HG02642 (cell line): ENCODE measurements around the gene SP4.

Experiments used
- ATAC-seq: cut with Tn5 transposase; IDR thresholded peaks from one replicate; pipeline ENCODE4 v1.9.1; 2021; ENCODE audit warnings: mild to moderate bottlenecking; ENCODE audit not compliant: unreplicated experiment, poor library complexity

Gene SP4

DNA sequence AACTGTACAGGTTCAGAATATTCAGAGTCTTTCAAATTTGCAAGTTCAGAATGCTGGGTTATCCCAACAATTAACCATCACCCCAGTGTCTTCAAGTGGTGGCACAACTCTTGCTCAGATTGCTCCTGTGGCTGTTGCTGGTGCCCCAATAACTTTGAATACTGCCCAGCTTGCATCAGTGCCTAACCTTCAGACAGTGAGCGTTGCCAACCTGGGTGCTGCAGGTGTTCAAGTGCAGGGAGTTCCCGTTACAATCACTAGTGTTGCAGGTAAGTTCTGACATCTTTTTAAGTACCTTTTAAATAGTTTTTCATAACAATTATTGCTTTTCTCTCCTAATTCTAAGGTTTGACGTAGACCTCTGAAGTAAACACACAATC, 2.7 kb downstream of the SP4 start:
- no peak for ATAC-seq

DNA sequence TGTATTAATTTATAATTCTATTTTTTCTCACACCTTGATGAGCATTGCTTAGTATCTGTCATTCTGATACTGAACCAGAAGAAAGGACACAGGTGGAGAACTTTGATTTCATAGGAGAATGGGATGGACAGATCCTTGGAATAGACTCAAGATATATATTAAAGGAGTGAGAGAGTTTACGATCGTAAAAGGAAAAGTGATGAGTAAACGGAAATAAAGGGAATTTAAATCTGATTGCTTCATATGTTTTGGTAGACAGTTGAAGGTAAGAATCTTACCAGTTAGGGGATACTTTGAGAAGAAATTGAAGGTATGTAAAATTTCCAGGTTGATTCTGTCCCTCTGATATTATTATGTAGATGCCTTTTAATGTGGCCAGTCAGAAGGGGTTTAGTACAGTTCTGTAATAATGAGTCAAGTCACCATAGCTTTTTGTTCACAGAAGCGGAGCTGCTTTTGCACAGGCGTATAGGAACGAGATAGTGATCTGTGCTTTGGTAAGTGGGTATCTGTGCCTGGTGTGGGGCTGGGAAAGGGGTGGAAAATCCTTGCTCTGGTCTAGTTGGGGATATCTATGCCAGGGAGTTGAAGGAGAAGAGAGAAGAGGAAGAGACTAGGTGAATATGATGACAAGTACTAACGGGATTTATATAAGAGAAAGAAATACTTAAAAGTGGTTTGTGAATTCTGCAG, 15.4 kb downstream of the SP4 start:
- no peak for ATAC-seq

DNA sequence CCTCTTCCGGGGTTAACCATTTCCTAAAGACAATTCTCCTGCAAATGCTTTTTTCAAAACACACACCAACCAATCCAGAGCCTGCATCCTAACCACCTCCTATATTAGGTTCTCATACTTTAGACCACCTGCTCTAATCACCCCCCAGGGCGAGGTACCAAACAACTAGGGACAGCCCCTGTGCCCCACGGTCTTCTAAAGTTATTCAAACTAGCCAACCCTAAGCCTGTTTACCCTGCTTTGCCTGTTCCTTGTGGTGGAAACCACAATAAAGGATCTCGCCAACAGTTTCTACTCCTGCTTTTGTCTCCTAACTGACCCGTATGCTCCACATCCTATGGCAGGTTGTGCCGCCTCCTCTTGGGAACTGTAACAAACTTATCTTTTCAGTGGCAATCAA, 21.1 kb downstream of the SP4 start:
- ATAC-seq, result no peak

DNA sequence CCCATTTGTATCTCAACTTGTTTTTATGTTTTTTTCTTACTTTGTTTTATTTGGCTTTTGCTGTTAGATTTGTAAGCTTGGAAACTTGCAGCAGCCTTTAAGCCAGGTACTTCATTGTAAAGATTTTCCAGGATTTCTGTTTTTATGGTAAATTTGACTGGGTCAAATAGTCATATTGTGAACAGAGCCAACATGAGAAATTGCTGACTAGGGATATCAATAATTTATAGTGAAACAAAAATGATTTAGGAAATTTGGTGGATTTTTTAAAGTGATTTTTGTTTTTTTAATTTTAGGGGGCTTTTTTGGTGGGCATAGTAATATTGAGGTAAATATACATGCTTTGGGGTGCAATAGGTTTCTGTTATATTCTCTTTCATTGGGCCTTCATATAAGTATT, 22.2 kb downstream of the SP4 start:
- no peak for ATAC-seq

DNA sequence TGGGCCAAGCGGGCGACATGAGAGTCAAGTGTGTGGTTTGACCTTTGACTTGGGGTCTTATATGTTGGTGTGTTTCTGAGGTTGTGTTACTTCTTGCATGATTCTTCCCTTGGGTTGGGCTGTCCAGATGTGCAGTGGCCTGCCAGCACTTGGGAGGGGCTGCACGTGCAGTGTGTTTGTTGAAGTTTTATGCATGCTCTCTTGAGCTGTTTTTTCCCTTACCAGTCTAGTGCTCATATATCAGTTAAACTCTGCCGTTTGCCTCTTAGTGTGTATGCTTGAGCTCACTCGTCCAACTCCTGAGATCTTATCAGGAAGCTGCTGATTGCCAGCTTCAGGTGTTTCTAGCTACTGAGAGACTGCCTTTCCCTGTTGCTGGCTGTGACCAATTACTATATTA, 23.1 kb downstream of the SP4 start:
- no peak for ATAC-seq

DNA sequence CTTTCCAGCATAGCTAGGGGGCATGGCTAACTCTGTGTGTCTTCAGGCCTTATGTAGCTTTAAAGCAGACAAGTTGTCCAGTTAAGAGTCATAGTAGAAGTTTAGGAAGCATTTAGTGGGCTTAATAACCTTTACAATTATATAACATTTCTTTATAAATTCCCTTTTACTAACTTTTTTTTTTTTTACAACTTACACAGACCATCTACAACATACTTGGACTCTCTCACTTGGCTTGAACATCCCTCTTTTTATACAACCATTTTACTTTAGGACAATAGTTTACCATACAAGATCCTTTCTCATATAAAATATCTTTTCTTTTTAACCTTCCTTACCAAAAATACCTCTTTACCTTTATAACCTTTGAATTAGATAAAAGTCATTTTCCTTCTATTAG, 26.3 kb downstream of the SP4 start:
- ATAC-seq, result no peak

DNA sequence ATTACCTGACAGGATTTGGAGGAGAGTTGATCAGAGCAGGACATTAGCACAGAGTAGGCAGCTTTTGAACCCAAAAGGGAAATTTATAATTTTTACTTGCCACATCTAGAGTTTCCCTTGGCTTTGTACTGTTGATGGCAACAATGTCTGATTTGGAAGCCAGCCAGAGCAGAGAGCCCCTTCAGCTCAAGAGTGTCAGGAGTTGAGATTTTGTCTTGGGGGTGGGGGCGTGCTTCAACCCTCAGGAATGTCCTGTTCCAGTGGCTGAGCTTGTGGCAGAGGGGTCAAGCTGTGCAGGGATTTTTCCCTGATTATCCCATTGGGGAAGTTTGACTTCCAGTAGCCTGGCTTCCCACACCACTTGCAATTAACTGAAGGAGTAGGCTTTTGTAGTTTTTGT, 27.0 kb downstream of the SP4 start:
- no peak for ATAC-seq

DNA sequence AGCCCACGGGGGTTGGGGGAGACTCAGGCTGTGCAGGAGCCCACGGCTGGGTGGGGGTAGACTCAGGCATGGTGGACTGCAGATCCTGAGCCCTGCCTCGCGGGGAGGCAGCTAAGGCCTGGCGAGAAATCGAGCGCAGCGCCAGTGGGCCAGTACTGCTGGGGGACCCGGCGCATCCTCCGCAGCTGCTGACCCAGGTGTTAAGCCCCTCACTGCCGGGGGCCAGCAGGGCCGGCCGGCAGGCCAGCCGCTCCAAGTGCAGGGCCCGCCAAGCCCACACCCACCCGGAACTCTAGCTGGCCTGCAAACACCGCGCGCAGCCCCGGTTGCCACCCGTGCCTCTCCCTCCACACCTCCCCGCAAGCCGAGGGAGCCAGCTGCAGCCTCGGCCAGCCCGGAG, 33.4 kb downstream of the SP4 start:
- no peak for ATAC-seq

DNA sequence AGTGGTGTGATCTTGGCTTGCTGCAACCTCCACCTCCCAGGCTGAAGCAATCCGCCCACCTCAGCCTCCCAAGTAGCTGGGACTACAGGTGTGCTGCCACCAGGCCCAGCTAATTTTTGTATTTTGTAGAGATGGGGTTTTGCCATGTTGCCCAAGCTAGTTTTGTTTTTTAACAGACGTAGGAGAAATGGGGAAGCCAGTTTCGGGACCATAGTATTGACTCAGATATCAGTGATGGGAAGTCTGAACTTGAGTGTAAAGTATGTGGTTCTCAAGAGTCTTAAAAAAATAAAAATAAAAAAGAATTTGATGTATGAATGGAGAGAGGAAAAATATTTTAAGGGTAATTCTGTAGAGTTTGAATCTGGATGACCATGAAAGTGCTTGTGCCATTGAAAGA, 34.2 kb downstream of the SP4 start:
- no peak for ATAC-seq

DNA sequence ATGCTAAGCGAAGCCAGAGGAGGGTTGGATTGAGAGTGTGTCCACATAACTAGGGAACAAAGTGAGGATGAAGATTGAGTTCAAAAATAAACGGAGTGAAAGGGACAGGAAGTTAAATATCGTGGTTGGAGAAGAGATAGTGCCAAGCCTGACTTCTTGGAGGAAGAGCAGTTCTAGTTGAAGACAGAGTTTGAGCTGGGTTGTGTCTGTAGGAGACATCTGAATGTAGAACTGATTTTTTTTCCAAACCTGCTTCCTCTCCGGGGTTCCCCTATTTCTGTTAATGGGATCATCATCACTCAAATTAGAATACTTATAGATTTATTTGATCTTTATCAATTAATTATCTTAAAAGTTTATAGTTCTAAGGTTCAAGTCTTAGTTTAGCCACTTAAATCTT, 35.6 kb downstream of the SP4 start:
- ATAC-seq, result no peak

DNA sequence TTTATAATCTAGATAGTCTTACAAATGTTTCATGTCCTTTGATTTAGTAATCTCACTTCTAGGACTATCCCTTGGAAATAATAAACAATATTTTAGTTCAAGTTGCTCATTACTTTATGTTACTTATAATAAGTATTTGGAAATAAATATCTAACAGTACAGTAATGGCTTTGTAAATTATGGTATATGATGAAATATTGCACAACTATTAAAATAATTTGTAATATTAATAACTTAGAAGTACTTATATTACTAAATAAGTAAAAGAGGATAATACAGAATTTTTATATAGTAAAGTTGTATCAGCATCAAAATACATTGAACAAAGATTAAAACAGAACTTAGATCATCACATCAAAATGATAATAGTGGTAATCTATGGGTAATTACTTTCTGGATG, 41.1 kb downstream of the SP4 start:
- no peak for ATAC-seq

DNA sequence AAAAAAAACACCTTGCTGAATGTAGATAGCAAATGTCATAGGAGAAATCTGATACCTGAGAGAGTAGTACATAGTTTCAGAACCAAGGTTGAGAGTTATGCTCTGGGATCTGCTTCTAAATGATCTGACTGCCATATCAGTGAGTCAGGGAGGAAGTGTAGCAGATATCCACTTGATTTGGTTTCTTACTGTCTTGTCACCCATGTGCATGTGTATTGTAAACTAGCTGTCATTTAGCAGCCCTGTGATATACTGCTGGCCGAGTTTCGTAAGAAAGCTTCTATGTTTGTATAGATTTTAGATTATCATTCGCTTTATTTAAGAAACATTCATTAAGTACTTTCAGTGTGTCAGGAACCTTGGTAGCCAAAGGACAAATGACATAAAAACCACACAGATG, 42.0 kb downstream of the SP4 start:
- ATAC-seq, result no peak

DNA sequence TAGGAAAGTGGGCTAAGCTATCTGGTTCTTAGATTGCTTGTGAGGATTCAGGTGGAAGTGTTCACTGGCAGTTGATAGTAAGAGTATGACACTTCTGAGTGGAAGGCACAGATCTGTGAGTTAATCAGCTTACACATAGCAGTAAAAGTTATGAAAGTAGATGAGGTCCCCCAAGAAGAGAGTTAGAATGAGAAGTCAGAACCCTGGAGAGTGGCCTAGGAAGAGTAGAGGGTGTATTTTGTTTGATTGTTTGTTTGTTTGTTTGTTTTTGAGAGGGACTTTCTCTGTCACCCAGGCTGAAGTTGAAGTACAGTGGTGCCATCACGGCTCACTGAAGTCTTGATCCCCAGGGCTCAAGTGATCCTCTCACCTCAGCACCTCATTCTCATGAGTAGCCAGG, 44.1 kb downstream of the SP4 start:
- no peak for ATAC-seq

DNA sequence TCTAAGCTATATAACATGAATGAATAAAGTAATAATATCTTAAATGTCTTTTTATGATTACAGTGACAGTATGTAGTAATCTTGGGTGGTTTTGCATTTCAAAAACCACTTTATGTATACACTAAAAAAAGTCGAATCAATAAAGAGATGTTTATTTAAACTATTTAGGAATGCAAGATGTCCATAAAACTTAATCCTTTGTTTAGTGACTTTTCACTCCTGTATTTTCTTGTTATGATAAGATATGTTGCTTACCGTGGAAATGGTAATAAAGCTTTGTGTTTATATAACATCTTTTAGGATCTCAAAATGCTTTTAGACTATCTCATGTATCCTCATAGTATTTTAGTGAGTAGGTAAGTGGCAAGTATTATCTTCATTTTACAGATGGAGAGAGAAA, 48.5 kb downstream of the SP4 start:
- no peak for ATAC-seq

DNA sequence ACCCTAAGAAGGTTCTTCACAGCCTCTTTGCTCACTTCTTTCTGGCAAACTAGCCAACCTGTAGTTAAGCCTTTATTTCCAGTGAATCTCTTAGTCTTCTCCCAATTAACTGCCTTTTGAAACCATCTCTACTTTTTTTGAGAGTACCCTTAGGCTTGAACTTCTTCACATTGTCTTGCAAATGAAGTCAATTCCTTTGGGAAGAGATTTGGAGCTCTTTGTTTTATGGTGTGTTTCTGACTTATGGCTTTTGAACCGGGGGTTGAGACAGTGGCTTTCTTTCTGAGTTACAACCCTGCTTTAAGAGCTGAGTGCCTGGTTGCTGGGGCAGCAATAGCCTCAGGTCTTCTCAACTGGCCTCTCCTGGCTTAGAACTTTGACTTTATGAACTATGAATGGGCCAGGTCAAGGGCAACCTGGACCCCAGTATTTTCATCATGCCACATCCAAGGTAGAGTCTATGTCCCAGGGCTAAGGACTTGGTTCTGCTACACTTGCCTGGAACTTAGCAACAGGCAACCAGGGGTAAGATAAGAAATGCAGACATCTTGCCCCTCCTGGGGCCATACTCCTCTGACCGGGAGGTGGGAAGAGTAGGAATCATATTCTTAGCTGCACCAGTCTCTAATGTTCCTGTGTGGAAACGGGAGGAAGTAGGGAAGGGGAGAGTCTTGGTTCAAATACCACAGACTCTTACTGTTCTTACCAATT, 53.0 kb downstream of the SP4 start:
- ATAC-seq, result no peak

DNA sequence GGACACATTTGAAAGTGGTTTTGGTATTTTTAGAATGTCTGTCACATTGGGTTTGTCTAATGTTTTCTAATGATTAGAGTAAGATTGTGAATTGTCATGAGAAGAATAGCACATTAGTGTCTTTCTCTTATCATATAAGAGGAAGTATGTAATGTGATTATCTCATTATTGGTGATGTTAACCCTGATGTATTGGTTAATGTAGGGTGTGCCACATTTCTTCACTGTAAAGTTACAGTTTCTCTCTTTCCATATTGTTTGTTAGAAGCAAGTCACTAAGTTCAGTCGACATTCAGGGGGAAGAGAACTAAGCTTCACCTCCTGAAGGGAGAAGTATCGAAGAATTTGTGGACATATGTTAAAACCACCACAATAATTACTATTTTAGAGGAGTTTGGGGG, 58.6 kb downstream of the SP4 start:
- no peak for ATAC-seq

DNA sequence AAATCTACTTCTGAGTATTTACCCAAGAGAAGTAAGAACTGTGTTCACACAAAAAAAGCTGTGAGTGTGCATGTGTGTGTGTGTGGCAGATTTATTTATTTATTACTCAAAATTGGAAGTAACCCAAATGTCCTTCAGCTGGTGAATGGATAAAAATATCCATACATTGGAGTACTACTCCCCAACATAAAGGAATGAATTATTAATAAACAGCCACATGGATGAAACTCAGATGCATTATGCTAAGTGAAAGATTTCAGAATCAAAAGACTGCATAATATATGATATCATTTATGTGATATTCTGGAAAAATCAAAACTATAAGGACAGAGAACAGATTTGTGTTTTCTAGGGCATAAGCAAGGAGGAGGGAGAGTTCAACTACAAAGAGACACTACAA, 67.8 kb downstream of the SP4 start:
- no peak for ATAC-seq

DNA sequence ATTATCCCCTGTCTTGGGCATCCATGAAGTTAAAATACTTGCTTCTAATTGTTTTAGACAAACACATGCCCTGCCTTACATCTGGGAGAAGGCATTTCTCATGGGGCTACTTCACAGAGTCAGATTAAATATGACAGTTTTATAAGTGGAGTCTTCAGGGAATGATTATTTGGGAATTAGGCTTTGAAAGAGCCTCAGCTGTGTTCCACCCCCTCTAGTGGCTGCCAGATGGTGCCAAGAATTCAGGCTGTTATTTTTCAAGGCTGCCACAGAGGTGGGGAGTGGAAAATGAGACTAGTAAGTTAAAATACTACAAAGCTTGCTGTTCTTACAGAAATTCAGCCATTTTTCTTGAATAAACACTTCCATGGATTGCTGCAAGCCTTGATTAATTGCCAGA, 69.2 kb downstream of the SP4 start:
- ATAC-seq, result no peak

DNA sequence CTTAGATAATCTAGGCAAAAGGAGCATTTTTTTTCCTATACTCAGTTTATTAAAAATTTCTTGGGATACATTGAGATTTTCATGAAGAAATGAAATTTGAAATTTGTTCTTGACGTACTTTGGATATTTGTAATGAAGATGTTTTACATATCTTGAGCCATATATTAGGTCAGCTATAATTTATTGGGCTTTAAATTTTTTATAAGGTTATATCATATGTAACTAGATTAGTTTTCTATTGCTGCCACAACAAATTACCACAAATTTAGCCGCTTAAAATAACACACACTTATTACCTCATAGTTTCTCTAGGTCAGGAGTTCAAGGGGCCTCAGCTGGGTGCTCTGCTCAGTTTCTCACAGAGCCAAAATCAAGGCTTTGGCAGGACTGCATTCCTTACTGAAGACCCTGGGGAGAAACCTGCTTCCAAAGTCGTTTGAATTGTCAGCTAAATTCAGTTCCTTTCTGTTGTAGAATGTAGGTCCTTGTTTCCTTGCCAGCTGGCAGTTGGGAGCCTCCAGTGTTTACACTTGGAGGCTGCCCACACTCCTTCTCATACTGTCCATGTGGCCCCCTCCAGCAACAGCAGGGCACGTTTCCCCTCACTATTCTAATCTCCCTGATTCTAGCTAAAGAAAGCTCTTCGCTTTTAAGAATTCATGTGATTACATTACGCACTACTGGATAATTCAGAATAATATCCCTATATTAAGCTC, 72.4 kb downstream of the SP4 start:
- no peak for ATAC-seq

DNA sequence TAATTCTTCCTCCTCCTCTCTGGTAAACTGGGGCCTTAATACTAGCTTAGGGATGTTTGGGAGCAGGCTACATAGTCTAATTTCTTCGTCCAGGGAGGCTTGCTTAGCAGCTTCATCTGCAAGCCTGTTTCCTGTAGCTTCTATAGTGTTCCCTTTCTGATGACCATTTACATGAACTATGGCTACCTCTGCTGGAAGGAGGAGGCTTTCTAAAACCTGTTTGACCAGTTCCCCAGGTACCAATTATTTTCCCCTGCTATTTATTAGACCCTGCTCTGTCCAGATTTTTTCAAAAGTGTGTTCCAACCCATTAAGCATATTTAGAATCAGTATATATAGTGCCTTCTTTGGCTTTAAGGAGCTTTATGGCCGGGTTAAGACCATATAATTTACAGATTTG, 76.1 kb downstream of the SP4 start:
- no peak for ATAC-seq

DNA sequence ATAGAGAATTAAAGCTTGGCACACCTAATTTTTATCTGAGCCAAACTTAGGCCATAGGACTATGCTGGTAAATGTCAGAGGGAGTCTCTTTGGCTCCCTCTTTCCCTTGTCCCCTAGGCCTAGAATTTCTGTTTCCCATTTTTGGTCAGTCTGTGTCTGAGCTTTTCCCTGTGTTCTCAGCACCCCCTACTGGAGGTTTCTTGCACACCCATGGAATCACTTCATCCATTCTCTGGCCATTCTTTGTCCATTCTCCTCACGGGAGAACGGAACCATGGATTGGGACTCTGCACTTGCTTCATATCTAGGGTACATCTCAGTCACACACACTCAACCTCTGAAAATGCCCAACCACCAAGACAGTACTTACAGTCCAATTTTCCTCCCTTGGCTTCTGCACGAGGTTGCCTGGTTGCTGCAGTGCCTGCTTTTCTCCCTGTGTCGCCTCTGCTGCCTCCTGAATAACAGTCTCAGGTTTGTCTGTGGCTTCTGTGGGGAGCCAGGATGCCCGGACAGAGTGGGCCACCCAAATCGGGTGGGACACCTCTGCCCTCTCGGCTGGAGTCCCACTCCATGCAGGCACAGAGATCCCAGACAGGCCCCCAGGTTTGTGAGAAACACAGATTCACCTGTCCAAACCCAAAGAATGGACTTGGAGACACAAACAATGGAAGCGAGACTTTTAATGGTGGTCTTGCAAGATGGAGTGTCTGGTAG, 79.9 kb downstream of the SP4 start:
- peak; percentile 48 for ATAC-seq
